Liver (tissue), 9 donors: ENCODE data around the gene TLCD4. TPM values are rescaled to one million over a fixed set of nuclear protein-coding genes. Genes with fewer than 3 reads are reported as not detected.

ENCODE experiments used
- DNase-seq: peaks from one replicate; pipeline ENCODE4 v3.0.0-alpha.2; 2017; ENCODE audit warnings: low spot score
- H3K27ac ChIP-seq, 2 donors: one replicate each; pipeline ENCODE4 v1.7.0; 2013; ENCODE audit warnings: inconsistent platforms in 2 of 2, low read length in 2 of 2, control low read depth in 1 of 2, low read depth in 1 of 2, mild to moderate bottlenecking in 1 of 2
- H3K27me3 ChIP-seq, 4 donors: one replicate each; pipeline versions ENCODE4 v1.6.1 to v1.7.0; 2013; ENCODE audit warnings: low read length in 3 of 4, inconsistent platforms in 1 of 4, mild to moderate bottlenecking in 1 of 4, moderate library complexity in 1 of 4; ENCODE audit not compliant: control insufficient read depth in 4 of 4, insufficient read depth in 4 of 4
- H3K36me3 ChIP-seq, 4 donors: one replicate each; pipeline versions ENCODE4 v1.6.1 to v1.7.0; 2013; ENCODE audit warnings: low read length in 3 of 4, mild to moderate bottlenecking in 3 of 4, low read depth in 1 of 4, moderate library complexity in 1 of 4; ENCODE audit not compliant: control insufficient read depth in 4 of 4, insufficient read depth in 3 of 4
- H3K4me1 ChIP-seq, 4 donors: one replicate each; pipeline versions ENCODE4 v1.6.1 to v1.7.0; 2013; ENCODE audit warnings: low read length in 3 of 4, mild to moderate bottlenecking in 3 of 4, moderate library complexity in 1 of 4; ENCODE audit not compliant: control insufficient read depth in 4 of 4, insufficient read depth in 4 of 4
- H3K4me3 ChIP-seq, 3 donors: one replicate each; pipeline versions ENCODE4 v1.6.1 to v1.7.0; 2013; ENCODE audit warnings: low read length in 3 of 3, control low read depth in 1 of 3, low read depth in 1 of 3, mild to moderate bottlenecking in 1 of 3
- H3K9ac ChIP-seq, 2 donors: one replicate each; pipeline ENCODE4 v1.7.0; 2013; ENCODE audit warnings: low read length in 2 of 2, mild to moderate bottlenecking in 2 of 2, moderate library complexity in 2 of 2, control low read depth in 1 of 2, low read depth in 1 of 2
- H3K9me3 ChIP-seq, 4 donors: one replicate each; pipeline versions ENCODE4 v1.6.1 to v1.7.0; 2013; ENCODE audit warnings: low read length in 3 of 4; ENCODE audit not compliant: control insufficient read depth in 4 of 4
- CTCF ChIP-seq: fragments of 150-350 bp; IDR thresholded peaks from 2 replicates; pipeline ENCODE4 v1.5.1; 2017; ENCODE audit warnings: improper control_type of control experiment, low read depth, low read length; ENCODE audit not compliant: missing input control
- EGR1 ChIP-seq, 2 donors: IDR thresholded peaks; 2 replicates each; pipeline ENCODE4 v1.6.1; 2016 to 2018; ENCODE audit warnings: antibody characterized with exemption in 2 of 2, low read depth in 2 of 2
- FOXA1 ChIP-seq: IDR thresholded peaks from 2 replicates; pipeline ENCODE4 v1.6.1; 2016; ENCODE audit warnings: antibody characterized with exemption
- FOXA2 ChIP-seq: IDR thresholded peaks from 2 replicates; pipeline ENCODE4 v1.6.1; 2016; ENCODE audit warnings: antibody characterized with exemption
- GABPA ChIP-seq, 2 donors: IDR thresholded peaks in 1 of 2; conservative IDR thresholded peaks in 1 of 2; 2 replicates each; pipeline ENCODE4 v1.6.1; 2016; ENCODE audit warnings: antibody characterized with exemption in 2 of 2, mild to moderate bottlenecking in 1 of 2, moderate library complexity in 1 of 2
- HNF4A ChIP-seq, 2 donors: conservative IDR thresholded peaks; 2 replicates each; pipeline ENCODE4 v1.6.1; 2016; ENCODE audit warnings: antibody characterized with exemption in 2 of 2, mild to moderate bottlenecking in 2 of 2
- HNF4G ChIP-seq: IDR thresholded peaks from 2 replicates; pipeline ENCODE4 v1.6.1; 2016; ENCODE audit warnings: antibody characterized with exemption
- JUND ChIP-seq, 2 donors: IDR thresholded peaks; 2 replicates each; pipeline ENCODE4 v1.6.1; 2016; ENCODE audit warnings: antibody characterized with exemption in 2 of 2
- NR2F2 ChIP-seq: IDR thresholded peaks from 2 replicates; pipeline ENCODE4 v1.6.1; 2016; ENCODE audit warnings: antibody characterized with exemption
- RAD21 ChIP-seq, 2 donors: IDR thresholded peaks; 2 replicates each; pipeline ENCODE4 v1.6.1; 2016; ENCODE audit warnings: antibody characterized with exemption in 2 of 2, mild to moderate bottlenecking in 2 of 2
- REST ChIP-seq: IDR thresholded peaks from 2 replicates; pipeline ENCODE4 v1.6.1; 2016; ENCODE audit warnings: antibody characterized with exemption, mild to moderate bottlenecking
- RXRA ChIP-seq, 2 donors: IDR thresholded peaks; 2 replicates each; pipeline ENCODE4 v1.6.1; 2017 to 2018; ENCODE audit warnings: antibody characterized with exemption in 2 of 2, mild to moderate bottlenecking in 1 of 2
- SP1 ChIP-seq: IDR thresholded peaks from 2 replicates; pipeline ENCODE4 v1.6.1; 2018; ENCODE audit warnings: antibody characterized with exemption, mild to moderate bottlenecking
- TAF1 ChIP-seq: conservative IDR thresholded peaks from 2 replicates; pipeline ENCODE4 v1.6.1; 2016; ENCODE audit warnings: antibody characterized with exemption, mild to moderate bottlenecking
- YY1 ChIP-seq: IDR thresholded peaks from 2 replicates; pipeline ENCODE4 v1.6.1; 2016; ENCODE audit warnings: antibody characterized with exemption, mild to moderate bottlenecking
- ZBTB33 ChIP-seq: IDR thresholded peaks from 2 replicates; pipeline ENCODE4 v1.6.1; 2016; ENCODE audit warnings: antibody characterized with exemption
- WGBS: extraction: QIAGEN DNeasy Blood & Tissue Kit; methylation state at CpG from one replicate; pipeline ENCODE4 v1.1.7; 2013; 5-methylcytosine and 5-hydroxymethylcytosine counted together
- polyA plus RNA-seq, 2 donors: library from polyadenylated mRNA; stranded (reverse) in 1 of 2; unstranded in 1 of 2; fragments of 200-250 nt in 1 of 2; fragments of >200 nt in 1 of 2; fragmentation: Nextera tagmentation in 1 of 2; extraction: Ambion mirVana in 1 of 2; gene quantifications; one replicate each; pipeline versions ENCODE4 v1.2.1 to v1.2.3, GENCODE V29; 2013 to 2015
- total RNA-seq, 2 donors: library from RNA; depleted of rRNA; stranded (reverse); fragments of >200 nt; gene quantifications; one replicate each; pipeline ENCODE4 v1.2.3, GENCODE V29; 2014
- TF ChIP-seq, protein P1 (sequence below): IDR thresholded peaks from 2 replicates; pipeline ENCODE4 v1.6.1; 2016; ENCODE audit warnings: antibody characterized with exemption
- TF ChIP-seq, protein P2 (sequence below): IDR thresholded peaks from 2 replicates; pipeline ENCODE4 v1.6.1; 2016; ENCODE audit warnings: antibody characterized with exemption
- donor health status: healthy.
- donor health status: healthy.
- donor health status: healthy.
- donor health status: healthy.
- donor health status: healthy.

TLCD4 gene
- total and polyA plus RNA-seq, 4 donors: 24.9 to 131 (median 85.6) TPM

GRCh38 chr1:95071539-95071938, 45.6 kb upstream of the TLCD4 start:
- Histone ChIP-seq H3K9ac (peak overlapping the region; percentile 93 to 98), H3K27ac (peak overlapping the region; percentile 89 to 99), H3K36me3 (no peaks in the 10 kb centered on the region), H3K27me3 (no peaks in the 10 kb centered on the region), H3K4me3 (peak overlapping the region; percentile 58 to 100 (median 81)), H3K4me1 (peaks cover 7 to 47% (median 40%) of the 10 kb centered on the region in 4 donors), H3K9me3 (no peaks in the 10 kb centered on the region)
- TF ChIP-seq RXRA (IDR thresholded peaks at IDR 0.05): no peak
- no peak for TF ChIP-seq ZBTB33
- no peak for TF ChIP-seq EGR1 (IDR thresholded peaks at IDR 0.05; ENCODE audit: low read depth in 2 of 2)
- no peak for TF ChIP-seq TAF1
- no peak for TF ChIP-seq FOXA1
- no peak for TF ChIP-seq NR2F2
- no peak for DNase-seq
- 69% methylated on average over 2 of the region's 2 CpGs for WGBS

DNA sequence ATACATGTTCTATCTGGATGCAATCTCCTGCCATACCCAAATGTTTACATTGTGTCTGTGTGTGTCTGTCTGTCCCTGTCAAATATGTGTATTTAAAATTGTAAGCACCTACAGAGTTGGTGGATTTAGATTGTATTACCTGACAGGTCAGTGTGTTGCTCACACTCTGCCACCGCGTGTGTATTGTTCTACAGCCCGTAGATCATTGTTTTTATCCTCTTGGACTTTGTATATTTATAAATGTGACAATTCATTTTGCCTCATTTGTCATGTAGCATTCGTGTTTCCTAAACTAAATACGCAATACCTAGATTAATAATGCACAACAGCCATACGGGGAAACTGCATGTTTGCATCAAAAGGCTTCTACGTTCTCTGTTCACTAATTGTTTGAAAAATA, 45.0 kb upstream of the TLCD4 start:
- no peak for DNase-seq
- WGBS: 4% methylated on average over 7 of the region's 7 CpGs

More for the DNA sequence above, 45.0 kb upstream of the TLCD4 start:
- peak overlapping the region; percentile 89 to 99 for H3K27ac ChIP-seq
- no peaks in the 10 kb centered on the region for H3K27me3 ChIP-seq
- TF ChIP-seq, protein P1, sequence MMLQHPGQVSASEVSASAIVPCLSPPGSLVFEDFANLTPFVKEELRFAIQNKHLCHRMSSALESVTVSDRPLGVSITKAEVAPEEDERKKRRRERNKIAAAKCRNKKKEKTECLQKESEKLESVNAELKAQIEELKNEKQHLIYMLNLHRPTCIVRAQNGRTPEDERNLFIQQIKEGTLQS: no peak
- TF ChIP-seq CTCF (no peak), RXRA (IDR thresholded peaks at IDR 0.05) (no peak), TAF1 (no peak), HNF4G (no peak), RAD21 (IDR thresholded peaks at IDR 0.05) (no peak), NR2F2 (no peak), YY1 (no peak), JUND (IDR thresholded peaks at IDR 0.05) (no peak), GABPA (IDR thresholded peaks at IDR 0.05 in 1 of 2, conservative IDR thresholded peaks at IDR 0.05 in 1 of 2) (no peak), ZBTB33 (no peak), HNF4A (conservative IDR thresholded peaks at IDR 0.05) (no peak), REST (no peak), SP1 (no peak), FOXA2 (no peak), EGR1 (IDR thresholded peaks at IDR 0.05; ENCODE audit: low read depth in 2 of 2) (no peak), FOXA1 (no peak)
- TF ChIP-seq, protein P2, sequence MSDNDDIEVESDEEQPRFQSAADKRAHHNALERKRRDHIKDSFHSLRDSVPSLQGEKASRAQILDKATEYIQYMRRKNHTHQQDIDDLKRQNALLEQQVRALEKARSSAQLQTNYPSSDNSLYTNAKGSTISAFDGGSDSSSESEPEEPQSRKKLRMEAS: no peak
- H3K9ac ChIP-seq: peak overlapping the region; percentile 93 to 98
- no peaks in the 10 kb centered on the region for H3K36me3 ChIP-seq
- H3K4me1 ChIP-seq: peaks cover 6 to 41% (median 35%) of the 10 kb centered on the region in 4 donors
- peak overlapping the region; percentile 58 to 100 (median 81) for H3K4me3 ChIP-seq
- no peaks in the 10 kb centered on the region for H3K9me3 ChIP-seq
